Smooth muscle cell (in vitro differentiated cells): Measurements from ENCODE around the gene ZBTB46. TPM values are rescaled to one million over a fixed set of nuclear protein-coding genes. Genes with fewer than 3 reads are reported as not detected.

Experiments used
- DNase-seq: peaks from one replicate; lab custom pipeline; 2025; ENCODE audit not compliant: unreplicated experiment; lab: John Stamatoyannopoulos, UW
- H2AFZ ChIP-seq: fragments of 200-600 bp; sonication (generic); 2 replicates; pipeline ENCODE4 v1.6.0; 2016; ENCODE audit warnings: antibody characterized with exemption, low read depth, mild to moderate bottlenecking
- H3F3A ChIP-seq: fragments of 200-600 bp; sonication (generic); 2 replicates; pipeline ENCODE4 v1.6.0; 2017; ENCODE audit warnings: antibody characterized with exemption, low read depth
- H3K27ac ChIP-seq: fragments of 200-600 bp; sonication (generic); 2 replicates; pipeline ENCODE4 v1.5.1; 2016; ENCODE audit warnings: low read depth, mild to moderate bottlenecking
- H3K27me3 ChIP-seq: fragments of 200-600 bp; sonication (generic); 2 replicates; pipeline ENCODE4 v1.6.1; 2016; ENCODE audit warnings: low read depth, mild to moderate bottlenecking
- H3K36me3 ChIP-seq: fragments of 200-600 bp; sonication (generic); 2 replicates; pipeline ENCODE4 v1.5.1; 2016; ENCODE audit warnings: low read depth
- H3K4me1 ChIP-seq: fragments of 200-600 bp; sonication (generic); 2 replicates; pipeline ENCODE4 v1.5.1; 2016; ENCODE audit warnings: low read depth
- H3K4me2 ChIP-seq: fragments of 200-600 bp; sonication (generic); 2 replicates; pipeline ENCODE4 v1.6.0; 2016; ENCODE audit warnings: mild to moderate bottlenecking
- H3K4me3 ChIP-seq: fragments of 200-600 bp; sonication (generic); 2 replicates; pipeline ENCODE4 v1.5.1; 2016; ENCODE audit warnings: mild to moderate bottlenecking
- H3K79me2 ChIP-seq: fragments of 200-600 bp; sonication (generic); 2 replicates; pipeline ENCODE4 v1.6.0; 2016; ENCODE audit warnings: low read depth, mild to moderate bottlenecking
- H3K9ac ChIP-seq: fragments of 200-600 bp; sonication (generic); 2 replicates; pipeline ENCODE4 v1.6.0; 2016; ENCODE audit warnings: low read depth
- H3K9me3 ChIP-seq: fragments of 200-600 bp; sonication (generic); replicated peaks from 2 replicates; pipeline ENCODE4 v1.5.1; 2016; ENCODE audit warnings: low read depth
- H4K20me1 ChIP-seq: fragments of 200-600 bp; sonication (generic); 2 replicates; pipeline ENCODE4 v1.6.0; 2016; ENCODE audit warnings: low read depth
- CTCF ChIP-seq: fragments of 200-600 bp; sonication (generic); IDR thresholded peaks from 2 replicates; pipeline ENCODE4 v1.5.1; 2017; ENCODE audit warnings: borderline replicate concordance, mild to moderate bottlenecking, antibody characterized with exemption; ENCODE audit not compliant: insufficient read depth, poor library complexity, severe bottlenecking
- WGBS: methylation state at CpG from one replicate; pipeline ENCODE4 v1.1.7; 2016; ENCODE audit warnings: low lambda C conversion rate; 5-methylcytosine and 5-hydroxymethylcytosine counted together
- polyA plus RNA-seq: library from polyadenylated mRNA; unstranded; fragments of >200 nt; fragmentation: Nextera tagmentation; extraction: Ambion mirVana; gene quantifications from 2 replicates; pipeline ENCODE4 v1.2.1, GENCODE V29; 2016
- total RNA-seq: library from RNA; depleted of rRNA; stranded (reverse); fragments of >200 nt; gene quantifications from 2 replicates; pipeline ENCODE4 v1.2.3, GENCODE V29; 2014

The ZBTB46 gene
- total and polyA plus RNA-seq, 2 experiments from 2014 or later = 2.3 to 2.7 TPM

GRCh38 chr20:63765082-63765873, 65.8 kb downstream of the ZBTB46 start:
- whole genome bisulfite sequencing = 90% methylated on average over 16 of the region's 16 CpGs
- TF ChIP-seq CTCF = no peak

GRCh38 chr20:63759377-63759901, 71.6 kb downstream of the ZBTB46 start:
- Histone ChIP-seq H3K27me3 (no peaks in the 10 kb centered on the region), H3K9ac (no peak overlapping the region), H4K20me1 (no peaks in the 10 kb centered on the region), H3K4me2 (no peak overlapping the region), H3K36me3 (no peaks in the 10 kb centered on the region), H3K4me3 (no peak overlapping the region), H2AFZ (no peak overlapping the region), H3K79me2 (no peaks in the 10 kb centered on the region), H3K4me1 (no peaks in the 10 kb centered on the region), H3K27ac (no peak overlapping the region), H3K9me3 (no peaks in the 10 kb centered on the region), H3F3A (no peaks in the 10 kb centered on the region)
- WGBS = 86% methylated on average over 7 of the region's 7 CpGs
- TF ChIP-seq CTCF = no peak
- DNase-seq = no peak

More at GRCh38 chr20:63765082-63765873, 65.8 kb downstream of the ZBTB46 start:
- Histone ChIP-seq H3K4me3 (no peak overlapping the region), H3K9ac (no peak overlapping the region), H3K4me2 (no peak overlapping the region), H3K36me3 (no peaks in the 10 kb centered on the region), H3K27ac (no peak overlapping the region), H3K27me3 (no peaks in the 10 kb centered on the region), H3F3A (no peaks in the 10 kb centered on the region), H3K4me1 (no peaks in the 10 kb centered on the region), H4K20me1 (no peaks in the 10 kb centered on the region), H3K9me3 (no peaks in the 10 kb centered on the region), H2AFZ (no peak overlapping the region), H3K79me2 (no peaks in the 10 kb centered on the region)
- no peak for DNase-seq

- 96% methylated on average over 7 of the region's 7 CpGs for WGBS
Measured at GRCh38 chr20:63758152-63758551, 72.9 kb downstream of the ZBTB46 start.

More at GRCh38 chr20:63758152-63758551, 72.9 kb downstream of the ZBTB46 start:
- DNase-seq = no peak
- no peak overlapping the region for H3K27ac ChIP-seq
- no peaks in the 10 kb centered on the region for H4K20me1 ChIP-seq
- TF ChIP-seq CTCF = no peak
- no peak overlapping the region for H3K9ac ChIP-seq
- H3K79me2 ChIP-seq = no peaks in the 10 kb centered on the region
- H3K9me3 ChIP-seq = no peaks in the 10 kb centered on the region
- no peaks in the 10 kb centered on the region for H3F3A ChIP-seq
- no peak overlapping the region for H3K4me2 ChIP-seq
- H3K4me1 ChIP-seq = no peaks in the 10 kb centered on the region
- H3K36me3 ChIP-seq = no peaks in the 10 kb centered on the region
- no peak overlapping the region for H3K4me3 ChIP-seq
- no peaks in the 10 kb centered on the region for H3K27me3 ChIP-seq
- no peak overlapping the region for H2AFZ ChIP-seq
